Nephron progenitor cell (in vitro differentiated cells): ENCODE measurements around the gene AARS2.

Experiments used
- DNase-seq: peaks from one replicate; pipeline ENCODE4 v3.0.0; 2021
- H3K27ac Mint-ChIP-seq: 2 replicates; pipeline ENCODE4 v1.8.0; 2021; ENCODE audit warnings: mild to moderate bottlenecking, moderate library complexity, mixed read lengths
- H3K27me3 Mint-ChIP-seq: 2 replicates; pipeline ENCODE4 v1.8.0; 2021; ENCODE audit warnings: mild to moderate bottlenecking, low read depth, mixed read lengths; ENCODE audit not compliant: poor library complexity
- H3K36me3 Mint-ChIP-seq: 2 replicates; pipeline ENCODE4 v1.8.0; 2021; ENCODE audit warnings: low read depth, mixed read lengths
- H3K4me1 Mint-ChIP-seq: 2 replicates; pipeline ENCODE4 v1.8.0; 2021; ENCODE audit warnings: mixed read lengths
- H3K4me3 Mint-ChIP-seq: 2 replicates; pipeline ENCODE4 v1.8.0; 2021; ENCODE audit warnings: mild to moderate bottlenecking, moderate library complexity, mixed read lengths
- H3K9me3 Mint-ChIP-seq: 2 replicates; pipeline ENCODE4 v1.8.0; 2021; ENCODE audit warnings: mild to moderate bottlenecking, moderate library complexity, mixed read lengths
- TF ChIP-seq, protein P1 (sequence below): fragments of 200-600 bp; sonication (generic); IDR thresholded peaks from 2 replicates; pipeline ENCODE4 v1.5.0; 2021; ENCODE audit warnings: antibody characterized with exemption

AARS2 gene

DNA sequence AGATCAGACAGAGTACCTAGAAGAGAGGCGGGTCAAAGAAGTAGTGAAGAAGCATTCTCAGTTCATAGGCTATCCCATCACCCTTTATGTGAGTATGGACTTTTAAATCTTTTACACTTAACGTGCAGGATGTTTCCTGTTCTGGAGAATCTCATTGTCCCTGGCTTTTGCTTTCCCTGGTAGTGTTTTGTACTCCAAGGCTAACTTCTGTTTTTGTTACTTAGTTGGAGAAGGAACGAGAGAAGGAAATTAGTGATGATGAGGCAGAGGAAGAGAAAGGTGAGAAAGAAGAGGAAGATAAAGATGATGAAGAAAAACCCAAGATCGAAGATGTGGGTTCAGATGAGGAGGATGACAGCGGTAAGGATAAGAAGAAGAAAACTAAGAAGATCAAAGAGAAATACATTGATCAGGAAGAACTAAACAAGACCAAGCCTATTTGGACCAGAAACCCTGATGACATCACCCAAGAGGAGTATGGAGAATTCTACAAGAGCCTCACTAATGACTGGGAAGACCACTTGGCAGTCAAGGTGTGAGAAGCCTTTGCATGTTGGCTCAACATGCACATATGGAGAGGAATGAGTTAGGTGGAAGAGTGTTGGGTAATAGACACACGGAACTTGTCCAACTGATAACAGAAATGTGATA lies 63.0 kb downstream of the AARS2 start:
- TF ChIP-seq, protein P1, sequence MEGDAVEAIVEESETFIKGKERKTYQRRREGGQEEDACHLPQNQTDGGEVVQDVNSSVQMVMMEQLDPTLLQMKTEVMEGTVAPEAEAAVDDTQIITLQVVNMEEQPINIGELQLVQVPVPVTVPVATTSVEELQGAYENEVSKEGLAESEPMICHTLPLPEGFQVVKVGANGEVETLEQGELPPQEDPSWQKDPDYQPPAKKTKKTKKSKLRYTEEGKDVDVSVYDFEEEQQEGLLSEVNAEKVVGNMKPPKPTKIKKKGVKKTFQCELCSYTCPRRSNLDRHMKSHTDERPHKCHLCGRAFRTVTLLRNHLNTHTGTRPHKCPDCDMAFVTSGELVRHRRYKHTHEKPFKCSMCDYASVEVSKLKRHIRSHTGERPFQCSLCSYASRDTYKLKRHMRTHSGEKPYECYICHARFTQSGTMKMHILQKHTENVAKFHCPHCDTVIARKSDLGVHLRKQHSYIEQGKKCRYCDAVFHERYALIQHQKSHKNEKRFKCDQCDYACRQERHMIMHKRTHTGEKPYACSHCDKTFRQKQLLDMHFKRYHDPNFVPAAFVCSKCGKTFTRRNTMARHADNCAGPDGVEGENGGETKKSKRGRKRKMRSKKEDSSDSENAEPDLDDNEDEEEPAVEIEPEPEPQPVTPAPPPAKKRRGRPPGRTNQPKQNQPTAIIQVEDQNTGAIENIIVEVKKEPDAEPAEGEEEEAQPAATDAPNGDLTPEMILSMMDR, result no peak
- peak overlapping the region; percentile 98 for H3K4me3 Mint-ChIP-seq
- H3K36me3 Mint-ChIP-seq, result peaks cover 62% of the 10 kb centered on the region
- peak overlapping the region; percentile 18 for H3K27ac Mint-ChIP-seq
- no peak for DNase-seq
- no peaks in the 10 kb centered on the region for H3K9me3 Mint-ChIP-seq
- H3K4me1 Mint-ChIP-seq, result peaks cover 74% of the 10 kb centered on the region
- H3K27me3 Mint-ChIP-seq, result peaks cover 7% of the 10 kb centered on the region
